ENCODE measurements around the gene ZNF446.

GRCh38 chr19:58514564-58515022 lies 38.4 kb downstream of the ZNF446 start:
- TF ChIP-seq CTCF (IDR thresholded peaks at IDR 0.05; ENCODE audit: insufficient read depth, low read depth, low read length) (no peak), EZH2 (IDR thresholded peaks at IDR 0.05; ENCODE audit: insufficient read depth, low read length) (no peak)

All from astrocyte (in vitro differentiated cells and primary cell).